ENCODE results near the gene APC.
A peak's percentile ranks its signal among the peaks of the same experiment; 100 is the strongest.

APC gene

GRCh38 chr5:112717506-112718082 lies 20.1 kb upstream of the APC start:
- no peak for DNase-seq

GRCh38 chr5:112718344-112718743 lies 19.3 kb upstream of the APC start:
- DNase-seq: no peak

DNA sequence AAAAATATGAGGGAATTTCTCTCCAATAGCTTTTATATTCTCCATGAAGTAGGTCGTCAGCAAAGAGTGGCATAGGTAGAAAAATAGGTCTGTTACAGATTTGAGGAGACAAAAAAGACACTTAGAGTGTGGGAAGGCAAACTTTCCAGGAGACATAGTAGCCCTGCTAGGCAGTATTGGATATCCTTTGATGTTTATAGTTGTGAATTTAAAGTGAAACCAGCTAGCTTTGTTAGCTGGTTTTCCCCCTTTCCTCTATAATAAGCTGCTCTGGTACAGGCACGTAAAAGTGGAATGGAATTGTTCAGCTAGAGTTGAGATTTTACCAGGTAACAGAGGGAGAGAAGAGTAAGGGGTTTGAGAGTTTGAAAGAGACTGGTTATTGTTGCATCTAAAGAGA lies 17.1 kb upstream of the APC start:
- no peak for DNase-seq

- no peak for DNase-seq
Observed at GRCh38 chr5:112724901-112725300, 12.8 kb upstream of the APC start.

DNA sequence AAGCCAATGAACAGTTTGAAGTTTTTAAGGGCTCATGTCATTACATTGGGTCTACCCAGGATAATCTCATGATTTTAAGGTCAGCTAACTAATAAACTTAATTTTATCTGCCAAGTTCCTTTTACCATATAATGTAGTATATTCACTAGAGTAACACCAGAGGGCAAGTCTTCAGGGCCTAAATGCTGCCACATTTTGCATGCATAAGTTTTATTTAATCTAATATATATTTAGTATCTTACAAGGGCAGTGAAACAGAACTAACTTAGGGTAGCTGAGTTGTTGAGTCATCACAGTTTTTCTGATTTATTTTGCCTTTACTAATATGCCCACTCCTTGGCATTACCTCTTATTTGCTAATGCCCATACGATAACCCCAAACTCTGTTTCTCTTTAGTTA lies 8.1 kb upstream of the APC start:
- no peak for DNase-seq

DNA sequence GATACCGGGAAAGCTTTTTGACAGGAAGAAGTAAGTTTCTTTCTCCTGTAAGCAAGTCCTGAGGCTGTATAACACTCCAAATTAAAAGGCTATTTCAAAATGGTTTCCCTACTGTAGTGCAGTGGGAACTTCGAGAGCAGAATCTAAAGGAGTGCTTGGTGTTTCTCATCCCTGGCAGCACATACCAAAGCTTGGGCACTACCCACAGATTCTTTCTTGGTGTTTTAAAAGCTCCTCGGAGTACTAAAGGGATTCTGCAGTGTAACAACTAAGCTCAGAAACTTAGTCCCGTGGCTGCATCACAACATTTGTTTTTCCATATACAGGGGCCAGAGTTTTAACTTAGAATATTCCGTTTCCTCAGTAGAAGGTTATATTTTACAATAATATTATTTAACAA lies 5.6 kb upstream of the APC start:
- no peak for DNase-seq

DNA sequence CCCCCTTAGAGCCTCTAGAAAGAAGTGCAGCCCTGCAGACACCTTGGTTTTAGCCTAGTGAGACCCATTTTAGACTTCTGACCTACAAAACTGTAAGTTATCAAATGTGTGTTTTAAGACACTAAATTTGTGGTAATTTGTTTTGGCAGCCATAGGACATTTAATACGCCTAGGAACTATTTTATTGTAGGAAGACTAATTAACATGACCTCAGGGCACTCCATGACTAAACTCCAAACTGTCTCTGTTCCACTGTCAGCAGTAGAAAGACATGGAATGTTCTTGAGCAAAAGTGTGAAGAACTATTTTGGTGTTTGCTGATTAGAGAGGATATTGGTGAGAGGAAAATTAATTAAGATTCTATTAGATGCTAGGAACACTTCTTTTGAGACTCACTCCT lies 4.1 kb upstream of the APC start:
- DNase-seq: no peak

DNA sequence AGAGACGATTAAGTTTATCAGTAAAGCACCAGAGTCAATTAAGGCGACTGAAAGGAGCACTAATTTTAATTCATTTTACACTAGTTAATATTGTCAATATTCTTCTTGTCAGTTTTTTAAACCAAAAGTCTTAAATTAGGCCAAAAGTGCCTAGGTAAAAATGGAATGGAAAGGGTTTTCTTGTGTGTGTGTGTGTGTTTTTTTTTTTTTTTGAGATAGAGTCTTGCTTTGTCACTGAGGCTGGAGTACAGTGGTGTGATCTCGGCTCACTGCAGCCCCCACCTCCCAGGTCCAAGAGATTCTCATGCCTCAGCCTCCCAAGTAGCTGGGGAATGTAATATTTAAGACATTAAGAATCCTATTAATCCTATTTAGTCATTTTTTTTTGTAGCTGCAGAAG lies 3.1 kb upstream of the APC start:
- DNase-seq: no peak

- DNase-seq: no peak
Observed at GRCh38 chr5:112735702-112736101, 2.0 kb upstream of the APC start.

DNA sequence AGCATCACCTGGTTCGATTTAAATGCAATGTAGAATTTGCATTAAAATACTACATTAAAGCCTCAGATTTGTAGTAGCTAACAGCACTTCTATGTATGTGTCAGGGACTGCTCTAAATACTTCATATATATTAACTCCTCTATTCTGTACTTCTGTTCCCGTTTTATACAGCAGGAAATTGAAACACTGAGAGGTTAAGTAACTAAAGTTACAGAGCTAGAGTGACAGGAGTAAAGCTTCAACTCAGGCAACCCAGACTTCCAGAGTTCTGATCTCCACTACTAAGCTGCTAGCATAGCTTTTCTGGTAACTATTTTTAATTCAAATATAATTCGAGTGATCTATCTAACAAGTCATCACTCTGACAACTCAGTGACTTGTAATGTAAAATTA lies 619 bp upstream of the APC start:
- no peak for DNase-seq

DNA sequence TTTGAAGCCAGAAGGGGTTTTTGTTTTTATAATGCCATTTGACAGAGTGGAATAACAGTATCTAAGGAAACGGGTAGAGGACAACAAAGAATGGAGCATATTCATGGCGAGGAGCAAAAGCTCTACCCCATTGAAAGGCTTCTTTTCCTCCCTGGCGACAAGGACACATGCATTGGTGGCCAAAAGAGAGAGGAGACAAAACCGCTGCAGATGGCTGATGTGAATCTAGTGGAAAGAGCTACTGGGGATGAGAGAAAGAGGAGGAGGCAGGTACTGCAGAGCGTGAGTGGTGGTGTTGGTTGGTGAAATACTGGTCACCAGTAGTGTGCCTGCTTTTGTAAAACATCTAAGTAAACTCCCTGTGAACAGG lies 491 bp downstream of the APC start:
- DNase-seq: no peak

DNA sequence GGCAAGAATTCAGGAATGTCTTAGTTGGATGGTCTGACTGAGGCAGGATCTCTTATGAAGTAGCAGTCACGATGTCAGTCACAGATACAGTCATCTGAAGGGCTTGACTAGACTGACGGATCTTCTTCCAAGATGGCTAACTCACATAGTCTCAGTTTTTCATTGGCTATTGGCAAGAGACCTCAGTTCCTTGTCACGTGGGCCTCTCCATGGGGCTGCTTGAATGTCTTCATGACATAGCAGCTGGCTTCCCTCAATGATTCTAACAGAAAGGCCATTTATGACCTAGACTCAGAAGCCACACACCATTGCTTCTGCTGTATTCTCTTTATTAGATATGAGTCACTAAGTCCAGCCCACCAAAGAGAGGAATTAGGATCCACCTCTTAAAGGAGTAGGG lies 4.7 kb downstream of the APC start:
- no peak for DNase-seq

DNA sequence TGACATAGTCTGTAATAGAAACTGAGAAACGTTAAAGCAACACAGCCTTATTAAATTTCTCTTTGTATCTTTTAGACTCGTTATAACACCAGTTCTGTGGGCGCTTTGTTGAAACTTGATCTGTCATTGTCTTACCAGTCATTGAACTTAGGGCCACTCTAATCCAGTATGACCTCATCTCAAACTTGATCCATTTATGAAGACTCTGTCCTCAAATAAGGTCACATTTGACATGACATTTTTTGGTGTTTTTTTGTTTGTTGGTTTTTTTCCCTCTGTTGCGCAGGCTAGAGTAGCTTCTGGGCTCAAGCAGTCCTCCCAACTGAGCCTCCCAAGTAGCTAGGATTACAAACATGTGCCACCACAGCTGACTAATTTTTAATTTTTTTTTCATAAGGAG lies 5.9 kb downstream of the APC start:
- DNase-seq: no peak

DNA sequence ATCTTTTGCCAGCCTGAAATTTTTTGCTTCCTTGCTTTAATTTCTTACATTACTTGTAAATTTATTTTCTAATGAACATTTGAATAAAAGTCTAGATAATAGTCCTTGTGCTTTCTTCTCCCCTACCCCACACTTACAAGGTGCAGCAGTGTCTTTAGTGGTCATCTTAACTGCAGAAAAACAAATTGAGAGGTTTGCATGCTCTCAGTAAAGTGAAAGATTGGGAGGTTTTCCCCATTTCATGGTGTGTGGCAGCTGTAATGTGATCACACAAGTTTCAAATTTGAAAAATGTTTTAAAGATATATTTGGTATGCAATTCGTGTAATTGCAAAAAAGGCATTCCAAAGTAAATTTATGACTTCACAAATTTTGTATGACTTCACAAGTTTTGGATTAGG lies 14.7 kb downstream of the APC start:
- DNase-seq: no peak

DNA sequence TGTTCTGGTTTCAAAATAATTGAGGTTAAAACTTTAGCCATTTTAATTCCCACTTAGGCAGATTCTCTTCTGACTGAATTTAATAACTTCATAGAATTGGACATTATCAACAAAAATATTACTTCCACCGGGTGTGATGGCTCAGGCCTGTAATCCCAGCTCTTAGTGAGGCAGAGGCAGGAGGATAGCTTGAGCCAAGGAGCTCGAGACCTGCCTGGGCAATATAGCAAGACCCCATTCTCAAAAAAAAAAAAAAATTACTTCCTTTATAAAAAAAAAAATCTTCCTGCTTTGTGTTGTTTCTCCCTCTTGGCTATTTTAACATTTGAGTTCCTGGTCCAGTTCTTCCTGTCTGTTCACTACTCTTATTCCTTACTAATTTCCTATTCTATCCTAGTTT lies 18.0 kb downstream of the APC start:
- no peak for DNase-seq

- peak; percentile 75 for DNase-seq
Observed at GRCh38 chr5:112757468-112758208, 20.0 kb downstream of the APC start.

DNA sequence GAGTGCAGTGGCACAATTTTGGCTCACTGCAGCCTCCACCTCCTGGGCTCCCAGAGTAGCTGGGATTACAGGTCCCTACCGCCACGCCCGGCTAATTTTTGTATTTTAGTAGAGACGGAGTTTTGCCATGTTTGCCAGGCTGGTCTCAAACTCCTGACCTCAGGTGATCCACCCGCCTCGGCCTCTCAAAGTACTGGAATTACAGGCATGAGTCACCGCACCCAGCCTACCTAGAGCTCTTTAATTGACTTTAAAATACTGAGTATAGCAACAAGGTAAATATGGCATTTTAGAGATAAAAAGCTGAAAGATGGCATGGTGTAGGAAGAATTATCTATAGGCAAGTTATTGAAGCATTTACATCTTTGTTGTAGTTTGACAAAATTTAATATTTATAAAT lies 21.0 kb downstream of the APC start:
- no peak for DNase-seq

DNA sequence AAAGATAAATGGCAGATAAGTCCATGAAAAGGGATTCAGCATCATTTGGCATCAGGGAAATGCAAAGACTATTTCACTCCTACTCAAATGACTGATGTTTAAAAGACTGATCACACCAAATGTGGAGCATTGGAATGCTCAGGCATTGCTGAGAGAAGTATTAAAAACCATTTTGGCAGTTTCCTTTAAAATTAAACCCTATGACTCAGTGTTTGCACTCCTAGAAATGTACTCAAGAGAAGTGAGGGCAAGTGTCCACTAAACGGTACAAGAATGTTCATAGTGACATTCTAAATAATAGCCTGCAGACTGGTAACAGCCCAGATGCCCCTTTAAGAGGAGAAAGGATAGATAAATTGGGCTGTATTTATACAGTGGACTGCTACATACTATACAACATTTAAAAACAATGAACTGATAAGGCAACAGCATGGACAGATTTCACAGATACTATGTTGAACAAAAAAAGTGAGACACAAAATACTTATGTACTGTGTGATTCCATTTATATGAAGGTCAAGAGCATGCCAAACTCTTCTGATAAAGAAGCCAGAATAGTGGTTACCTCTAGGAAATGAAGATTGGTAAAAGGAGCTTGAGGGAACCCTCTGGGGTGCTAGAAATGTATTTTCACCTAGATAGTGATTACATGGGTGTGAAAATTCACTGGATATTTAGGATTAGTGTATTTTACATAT lies 24.6 kb downstream of the APC start:
- no peak for DNase-seq

DNA sequence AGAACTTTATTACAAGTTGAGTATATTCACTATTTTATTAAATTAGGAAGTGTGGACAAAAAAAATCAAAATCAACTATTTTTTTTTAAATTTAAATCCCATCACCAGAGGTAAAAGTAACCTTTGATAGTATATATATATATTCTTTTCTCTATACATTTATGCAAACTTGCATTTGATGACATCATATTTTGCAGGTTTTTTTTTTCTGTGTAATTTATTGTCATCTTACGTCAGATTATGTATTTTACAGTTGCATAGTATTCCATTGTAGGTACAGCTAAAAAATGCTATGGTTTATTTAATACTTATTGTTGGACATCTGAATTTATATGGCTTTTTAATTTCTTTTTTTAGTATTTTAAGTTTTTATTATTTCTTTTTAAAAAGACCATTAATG lies 25.5 kb downstream of the APC start:
- no peak for DNase-seq

DNA sequence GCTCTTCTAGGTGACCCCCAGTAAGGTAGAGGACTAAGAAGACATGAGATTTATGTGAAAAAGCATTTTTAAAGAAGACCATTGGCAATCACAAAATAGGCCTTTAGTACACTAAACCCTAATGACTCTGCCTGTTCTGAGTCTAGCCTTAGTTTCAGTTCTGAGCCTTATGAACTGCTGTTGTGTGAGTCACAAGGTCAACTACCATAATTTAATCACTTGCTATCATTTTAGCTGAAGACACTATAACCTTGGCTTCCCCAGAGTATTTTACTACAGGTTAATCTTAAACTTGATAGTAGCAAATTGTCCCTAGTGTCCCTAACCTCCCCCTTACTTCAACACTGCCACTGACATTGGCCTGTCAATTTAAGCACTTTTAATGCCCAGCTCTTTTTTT lies 34.4 kb downstream of the APC start:
- DNase-seq: no peak

DNA sequence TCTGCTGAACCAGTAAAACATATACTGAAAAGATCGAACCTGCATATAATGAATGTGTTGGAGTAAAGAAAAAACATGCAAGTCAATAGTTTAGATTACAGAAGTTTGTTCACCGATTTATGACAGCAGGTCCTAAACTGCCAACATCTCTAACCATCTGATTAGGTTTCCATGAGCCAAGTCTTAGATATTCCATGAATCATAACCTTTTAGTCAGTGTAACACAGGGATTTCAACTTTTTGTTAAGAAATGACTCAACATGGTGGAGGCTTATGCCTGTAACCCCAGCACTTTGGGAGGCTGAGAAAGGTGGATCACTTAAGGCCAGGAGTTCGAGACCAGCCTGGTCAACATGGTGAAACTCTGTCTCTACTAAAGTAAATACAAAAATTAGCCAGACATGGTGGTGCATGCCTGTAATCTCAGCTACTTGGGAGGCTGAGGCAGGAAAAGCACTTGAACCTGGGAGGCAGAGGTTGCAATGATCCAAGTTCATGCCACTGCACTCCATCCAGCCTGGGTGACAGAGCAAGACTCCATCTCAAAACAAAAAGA lies 38.7 kb downstream of the APC start:
- no peak for DNase-seq

DNA sequence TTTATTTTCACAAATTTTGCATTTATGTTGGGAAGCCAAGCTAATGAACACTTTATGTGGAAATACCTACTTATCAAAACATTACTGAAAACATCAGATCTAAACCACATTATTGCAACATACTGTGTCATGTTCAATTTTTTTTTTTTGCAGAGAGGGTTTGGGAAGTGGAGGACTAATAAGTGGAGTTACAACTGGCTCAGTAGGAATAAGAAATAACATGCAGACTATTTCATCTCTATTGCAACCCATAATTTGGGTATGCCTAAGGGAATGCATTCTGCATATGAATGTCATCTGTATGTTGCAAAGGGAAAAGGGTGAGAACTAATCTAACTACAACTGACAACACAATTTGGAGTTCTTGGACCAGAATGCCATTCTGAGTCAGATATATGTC lies 41.8 kb downstream of the APC start:
- no peak for DNase-seq

- DNase-seq: no peak
Observed at GRCh38 chr5:112784726-112785125, 47.0 kb downstream of the APC start.

DNA sequence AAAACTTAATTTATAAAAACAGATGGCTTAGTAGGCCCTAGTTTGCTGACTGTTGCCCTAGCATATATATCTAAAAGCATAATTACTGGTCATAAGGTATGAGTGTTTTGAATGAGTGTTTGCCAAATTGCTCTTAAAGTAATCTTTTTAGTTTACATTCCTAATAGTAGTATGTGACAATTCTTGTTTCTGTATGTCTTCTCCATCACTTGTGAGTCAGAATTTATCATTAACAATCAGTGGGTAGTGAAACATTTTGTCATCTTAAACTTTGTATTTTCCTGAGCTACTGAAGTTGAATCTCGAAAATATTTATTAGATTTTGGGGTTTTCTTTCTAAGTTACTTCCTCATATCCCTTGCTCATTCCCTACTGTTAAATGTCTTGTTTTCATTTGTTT lies 49.6 kb downstream of the APC start:
- DNase-seq: no peak
